ENCODE results near the gene LRRC51.

LRRC51 gene

DNA sequence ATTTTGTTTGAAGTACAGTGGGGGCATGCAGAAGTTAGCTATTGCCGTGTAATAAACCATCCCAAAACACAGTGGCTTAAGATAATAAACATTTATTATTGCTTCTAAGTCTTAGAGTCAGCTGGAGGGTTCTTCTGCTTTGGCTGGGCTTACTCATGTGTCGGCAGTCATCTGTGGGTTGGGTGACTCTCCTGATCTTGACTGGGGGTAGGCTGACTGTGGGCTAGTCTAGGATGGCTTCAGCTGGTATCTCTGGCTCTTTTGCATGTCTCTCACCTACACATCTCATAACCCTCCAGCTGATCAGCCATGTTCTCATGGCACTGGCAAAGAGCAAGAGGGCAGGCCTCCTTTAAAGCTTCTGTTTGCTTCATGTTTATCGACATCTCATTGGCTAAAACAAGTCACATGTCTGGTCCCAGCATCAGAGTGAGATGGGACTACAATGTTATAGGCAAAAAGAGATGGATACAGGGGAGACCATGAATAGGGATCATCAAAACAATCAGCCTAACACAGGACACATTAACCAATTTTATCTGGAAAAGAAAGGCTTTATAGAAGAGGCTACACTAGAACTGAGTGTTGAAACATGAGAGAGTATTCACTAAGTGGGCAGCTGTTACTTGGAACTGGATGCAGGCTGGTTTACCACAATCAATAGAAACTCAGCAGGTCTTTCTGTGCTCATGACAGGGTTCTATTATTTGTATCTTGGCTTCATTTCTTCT, 5.1 kb downstream of the LRRC51 start:
- Histone ChIP-seq H3K27ac (ENCODE audit: low read depth, low read length) (no peak overlapping the region), H3K9ac (ENCODE audit: low read depth, low read length) (no peak overlapping the region), H3K4me3 (ENCODE audit: low read depth, low read length) (no peak overlapping the region), H3K4me1 (ENCODE audit: control insufficient read depth, insufficient read depth, low read length) (peaks cover 7% of the 10 kb centered on the region; the same call in 1 of the 2 replicates), H3K36me3 (ENCODE audit: control insufficient read depth, insufficient read depth, low read length) (peaks cover 6% of the 10 kb centered on the region; the same call in 1 of the 2 replicates), H3K9me3 (ENCODE audit: control insufficient read depth, insufficient read depth, low read length) (no peaks in the 10 kb centered on the region), H3K27me3 (ENCODE audit: control insufficient read depth, insufficient read depth, low read length) (no peaks in the 10 kb centered on the region)

DNA sequence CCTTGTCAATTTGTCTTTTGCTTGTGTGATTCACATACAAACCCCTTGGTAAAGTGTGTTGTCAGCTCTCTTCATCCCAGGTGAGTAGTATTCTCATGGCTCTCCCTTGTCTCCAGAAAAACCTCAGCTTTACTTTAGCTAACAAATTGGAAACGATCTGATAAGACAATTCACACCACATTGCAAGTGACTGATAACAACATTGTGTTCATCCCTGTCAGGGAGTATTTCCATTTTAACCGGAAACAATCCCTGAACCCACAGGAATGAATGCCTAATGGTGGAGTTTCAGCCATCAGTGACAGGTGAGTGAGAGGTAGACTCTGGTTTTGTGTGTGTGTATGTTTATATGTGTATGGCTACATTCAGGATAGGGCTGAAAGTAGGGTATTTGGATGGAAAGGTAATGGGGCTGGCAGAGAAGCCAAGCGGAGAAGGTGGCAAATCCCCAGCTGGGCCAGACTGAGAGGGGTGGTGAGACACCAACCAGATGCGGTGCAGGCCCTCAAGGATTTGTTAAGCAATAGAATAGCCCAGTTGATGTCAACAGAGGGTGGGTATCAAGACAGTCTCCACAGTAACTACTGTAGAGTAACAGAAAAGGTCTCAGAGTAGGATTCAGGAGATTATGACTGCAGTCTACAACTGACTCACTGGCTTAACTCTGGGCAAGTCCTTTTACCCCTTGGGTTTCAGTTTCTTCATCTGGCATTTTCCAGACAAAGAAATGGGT, 7.6 kb downstream of the LRRC51 start:
- Histone ChIP-seq H3K9ac (ENCODE audit: low read depth, low read length) (no peak overlapping the region), H3K36me3 (ENCODE audit: control insufficient read depth, insufficient read depth, low read length) (peaks cover 9% of the 10 kb centered on the region), H3K27me3 (ENCODE audit: control insufficient read depth, insufficient read depth, low read length) (no peaks in the 10 kb centered on the region), H3K4me3 (ENCODE audit: low read depth, low read length) (no peak overlapping the region), H3K9me3 (ENCODE audit: control insufficient read depth, insufficient read depth, low read length) (no peaks in the 10 kb centered on the region), H3K4me1 (ENCODE audit: control insufficient read depth, insufficient read depth, low read length) (peaks cover 3% of the 10 kb centered on the region; the same call in 1 of the 2 replicates), H3K27ac (ENCODE audit: low read depth, low read length) (no peak overlapping the region)

DNA sequence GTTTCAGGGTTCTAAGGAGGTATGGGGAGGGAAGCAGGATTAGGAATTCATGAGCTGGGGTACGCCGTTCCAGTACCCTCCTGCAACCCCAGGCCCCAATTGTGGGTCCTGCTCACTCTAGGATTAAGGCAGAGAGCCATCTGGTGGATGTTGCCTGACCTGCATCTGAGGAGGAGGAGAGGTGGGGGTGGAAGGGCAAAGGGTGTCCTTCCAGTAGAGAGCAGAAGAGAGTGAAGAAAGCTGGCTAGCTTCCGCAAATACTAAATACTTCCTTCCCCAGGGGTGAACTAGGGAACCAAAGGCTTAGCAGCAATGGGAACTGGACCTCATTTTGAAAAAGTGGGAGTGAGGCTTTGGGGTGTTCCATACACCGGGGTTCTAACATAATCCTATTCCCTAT, 10.6 kb downstream of the LRRC51 start:
- peak overlapping the region; percentile 42 for H3K27ac ChIP-seq (ENCODE audit: low read depth, low read length)
- peaks cover 24% of the 10 kb centered on the region for H3K36me3 ChIP-seq (ENCODE audit: control insufficient read depth, insufficient read depth, low read length)
- peaks cover 3% of the 10 kb centered on the region; the same call in 1 of the 2 replicates for H3K4me1 ChIP-seq (ENCODE audit: control insufficient read depth, insufficient read depth, low read length)
- H3K9me3 ChIP-seq (ENCODE audit: control insufficient read depth, insufficient read depth, low read length): no peaks in the 10 kb centered on the region
- H3K4me3 ChIP-seq (ENCODE audit: low read depth, low read length): no peak overlapping the region
- H3K27me3 ChIP-seq (ENCODE audit: control insufficient read depth, insufficient read depth, low read length): no peaks in the 10 kb centered on the region
- no peak overlapping the region for H3K9ac ChIP-seq (ENCODE audit: low read depth, low read length)

DNA sequence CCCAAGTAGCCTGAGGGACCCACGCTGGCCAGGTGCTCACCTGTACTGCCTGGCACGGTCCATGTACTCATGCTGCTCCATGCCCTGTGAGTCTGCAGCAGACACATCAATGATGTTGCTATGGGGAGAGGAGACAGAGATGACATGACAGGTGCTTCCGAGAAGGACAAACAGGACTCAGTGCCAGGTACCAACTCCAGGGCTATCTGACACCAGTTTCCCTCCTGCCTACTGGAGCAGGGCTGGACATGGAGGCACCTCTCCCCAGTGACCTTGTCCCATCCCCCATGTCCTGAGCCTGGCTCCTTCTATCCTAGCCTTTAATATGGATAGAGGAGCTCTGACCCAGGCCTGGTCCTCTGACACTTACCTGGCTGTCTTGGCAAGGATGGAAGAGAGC, 18.1 kb downstream of the LRRC51 start:
- Histone ChIP-seq H3K9me3 (ENCODE audit: control insufficient read depth, insufficient read depth, low read length) (no peaks in the 10 kb centered on the region), H3K27ac (ENCODE audit: low read depth, low read length) (no peak overlapping the region), H3K36me3 (ENCODE audit: control insufficient read depth, insufficient read depth, low read length) (peaks cover 60% of the 10 kb centered on the region), H3K9ac (ENCODE audit: low read depth, low read length) (no peak overlapping the region), H3K4me3 (ENCODE audit: low read depth, low read length) (no peak overlapping the region), H3K4me1 (ENCODE audit: control insufficient read depth, insufficient read depth, low read length) (peaks cover 9% of the 10 kb centered on the region), H3K27me3 (ENCODE audit: control insufficient read depth, insufficient read depth, low read length) (no peaks in the 10 kb centered on the region)

DNA sequence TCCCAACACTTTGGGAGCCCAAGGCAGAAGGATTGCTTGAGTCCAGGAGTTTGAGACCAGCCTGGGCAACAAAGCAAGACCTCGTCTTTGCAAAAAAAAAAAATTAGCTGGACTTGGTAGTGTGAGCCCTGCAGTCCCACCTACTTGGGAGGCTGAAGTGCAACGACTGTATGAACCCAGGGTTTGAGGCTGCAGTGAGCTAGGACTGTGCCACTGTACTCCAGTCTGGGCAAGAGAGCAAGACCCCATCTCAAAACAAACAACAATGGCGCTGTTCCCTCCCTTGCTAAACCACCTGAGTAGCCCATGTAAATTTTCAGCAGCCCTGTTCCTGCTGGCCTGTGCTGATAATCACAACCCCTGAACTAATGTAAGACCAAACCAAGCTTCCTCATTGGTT, 19.4 kb downstream of the LRRC51 start:
- H3K9ac ChIP-seq (ENCODE audit: low read depth, low read length): no peak overlapping the region
- no peak overlapping the region for H3K4me3 ChIP-seq (ENCODE audit: low read depth, low read length)
- peaks cover 12% of the 10 kb centered on the region for H3K4me1 ChIP-seq (ENCODE audit: control insufficient read depth, insufficient read depth, low read length)
- no peak overlapping the region for H3K27ac ChIP-seq (ENCODE audit: low read depth, low read length)
- H3K27me3 ChIP-seq (ENCODE audit: control insufficient read depth, insufficient read depth, low read length): no peaks in the 10 kb centered on the region
- peaks cover 50% of the 10 kb centered on the region for H3K36me3 ChIP-seq (ENCODE audit: control insufficient read depth, insufficient read depth, low read length)
- no peaks in the 10 kb centered on the region for H3K9me3 ChIP-seq (ENCODE audit: control insufficient read depth, insufficient read depth, low read length)

DNA sequence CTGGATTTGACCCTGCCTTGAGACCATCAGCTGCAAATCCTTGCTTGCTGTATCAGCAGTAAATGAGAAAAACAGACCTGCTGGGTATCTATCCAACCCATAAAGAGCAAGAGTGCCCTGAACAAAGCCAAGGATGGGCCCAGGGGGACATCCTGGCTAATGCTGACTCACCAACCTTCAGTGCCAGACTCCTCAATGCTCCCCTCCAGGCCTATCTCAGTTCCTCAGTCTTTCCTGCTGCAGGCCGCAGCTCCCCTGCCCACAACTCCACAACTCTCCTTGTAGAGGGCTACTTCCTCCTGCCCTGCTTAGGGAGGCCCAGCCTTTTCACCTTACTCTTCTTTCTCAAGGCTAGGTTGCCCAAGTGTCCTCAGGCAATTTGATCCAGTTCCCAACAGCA, 19.8 kb downstream of the LRRC51 start:
- no peaks in the 10 kb centered on the region for H3K9me3 ChIP-seq (ENCODE audit: control insufficient read depth, insufficient read depth, low read length)
- H3K4me3 ChIP-seq (ENCODE audit: low read depth, low read length): no peak overlapping the region
- no peaks in the 10 kb centered on the region for H3K27me3 ChIP-seq (ENCODE audit: control insufficient read depth, insufficient read depth, low read length)
- H3K36me3 ChIP-seq (ENCODE audit: control insufficient read depth, insufficient read depth, low read length): peaks cover 50% of the 10 kb centered on the region
- peaks cover 12% of the 10 kb centered on the region for H3K4me1 ChIP-seq (ENCODE audit: control insufficient read depth, insufficient read depth, low read length)
- no peak overlapping the region for H3K9ac ChIP-seq (ENCODE audit: low read depth, low read length)
- no peak overlapping the region for H3K27ac ChIP-seq (ENCODE audit: low read depth, low read length)

DNA sequence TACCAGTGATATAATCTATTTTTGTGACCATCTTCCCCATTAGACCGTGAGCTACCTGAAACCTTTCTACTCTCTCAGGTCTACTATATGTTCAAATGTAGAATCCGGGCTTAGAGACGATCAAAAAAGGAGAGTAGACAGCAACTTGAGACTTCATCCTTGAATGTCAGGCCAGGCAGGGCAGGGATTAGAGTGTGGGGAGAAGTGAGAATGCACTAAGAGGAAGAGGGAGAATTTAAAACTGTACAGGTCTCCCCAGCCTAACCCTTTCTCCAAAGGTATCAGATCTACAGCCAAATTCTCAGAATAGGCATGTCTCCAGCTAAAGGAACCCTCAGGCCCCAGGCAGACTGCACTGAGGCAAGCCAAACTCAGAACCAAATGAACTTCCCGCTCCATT, 21.5 kb downstream of the LRRC51 start:
- no peak overlapping the region for H3K27ac ChIP-seq (ENCODE audit: low read depth, low read length)
- no peaks in the 10 kb centered on the region for H3K9me3 ChIP-seq (ENCODE audit: control insufficient read depth, insufficient read depth, low read length)
- H3K27me3 ChIP-seq (ENCODE audit: control insufficient read depth, insufficient read depth, low read length): no peaks in the 10 kb centered on the region
- H3K4me1 ChIP-seq (ENCODE audit: control insufficient read depth, insufficient read depth, low read length): peaks cover 12% of the 10 kb centered on the region
- H3K36me3 ChIP-seq (ENCODE audit: control insufficient read depth, insufficient read depth, low read length): peaks cover 41% of the 10 kb centered on the region
- H3K4me3 ChIP-seq (ENCODE audit: low read depth, low read length): peak overlapping the region; percentile 99
- H3K9ac ChIP-seq (ENCODE audit: low read depth, low read length): peak overlapping the region; percentile 96

DNA sequence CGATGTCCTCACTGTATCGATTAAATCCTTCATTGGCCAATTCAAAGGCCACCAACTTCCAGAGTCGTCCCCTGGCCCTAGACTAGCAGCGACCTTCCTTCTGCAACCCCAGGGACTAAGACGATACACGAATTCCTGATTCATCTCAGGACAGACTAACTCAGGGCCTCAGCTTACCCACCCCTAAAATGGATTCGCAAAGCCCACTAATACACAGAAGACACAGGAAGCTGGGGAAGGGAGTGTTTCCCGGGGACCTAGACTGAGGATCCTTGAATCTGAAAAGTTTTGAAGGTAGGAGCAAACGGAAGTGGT, 21.9 kb downstream of the LRRC51 start:
- Histone ChIP-seq H3K9me3 (ENCODE audit: control insufficient read depth, insufficient read depth, low read length) (no peaks in the 10 kb centered on the region), H3K4me1 (ENCODE audit: control insufficient read depth, insufficient read depth, low read length) (peaks cover 12% of the 10 kb centered on the region), H3K27ac (ENCODE audit: low read depth, low read length) (peak overlapping the region; percentile 95), H3K4me3 (ENCODE audit: low read depth, low read length) (peak overlapping the region; percentile 99), H3K27me3 (ENCODE audit: control insufficient read depth, insufficient read depth, low read length) (no peaks in the 10 kb centered on the region), H3K9ac (ENCODE audit: low read depth, low read length) (peak overlapping the region; percentile 96), H3K36me3 (ENCODE audit: control insufficient read depth, insufficient read depth, low read length) (peaks cover 37% of the 10 kb centered on the region)

DNA sequence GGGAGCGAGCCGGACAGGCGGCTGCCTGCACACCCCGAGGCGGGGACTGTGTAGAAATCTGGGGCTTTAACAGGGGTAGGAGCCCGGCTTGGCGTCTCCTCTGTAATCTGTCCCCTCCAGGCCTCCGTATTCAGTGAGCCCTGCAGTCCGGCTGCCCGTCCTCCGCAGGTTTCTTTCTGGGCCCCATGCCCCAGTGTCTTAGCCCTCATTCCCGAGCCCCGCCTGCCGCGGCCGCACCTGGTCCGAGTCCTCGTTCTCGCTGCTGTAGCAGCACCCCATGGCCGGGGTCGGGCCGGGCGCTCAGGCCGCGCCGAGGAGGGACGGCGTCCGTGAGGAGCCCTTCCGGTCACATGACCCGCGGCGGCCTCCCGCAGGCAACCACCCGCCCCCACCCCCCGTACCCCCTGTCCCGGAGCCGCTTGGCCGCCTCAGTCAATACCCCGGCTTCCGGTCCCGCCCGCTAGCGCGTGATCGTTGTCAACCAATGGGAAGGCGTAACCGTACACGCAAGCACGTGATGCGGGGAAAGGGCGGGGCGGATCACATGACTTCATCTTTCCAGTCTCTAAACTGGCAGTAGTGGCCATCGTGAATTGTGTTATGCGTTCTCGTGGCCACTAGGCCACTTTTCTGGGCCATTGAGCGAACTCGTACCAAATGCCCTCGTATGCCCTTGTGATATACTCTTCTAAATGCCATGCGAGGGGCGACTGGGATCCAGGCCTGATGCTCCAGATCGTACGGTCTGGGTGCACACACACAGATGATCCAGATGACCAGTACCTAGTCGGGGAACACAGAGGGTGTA, 22.5 kb downstream of the LRRC51 start, which contains the start of gene LAMTOR1:
Gene LAMTOR1, minus strand, starts transcription at position 352 of the 808 bp plus-strand sequence. Its CDS starts 73 bp downstream, at position 279.
- Histone ChIP-seq H3K4me3 (ENCODE audit: low read depth, low read length) (peak within 1 kb of the TSS; percentile 99), H3K36me3 (ENCODE audit: control insufficient read depth, insufficient read depth, low read length) (peaks cover 31% of the 10 kb centered on the region), H3K9me3 (ENCODE audit: control insufficient read depth, insufficient read depth, low read length) (no peaks in the 10 kb centered on the region), H3K9ac (ENCODE audit: low read depth, low read length) (peak within 1 kb of the TSS; percentile 96), H3K27ac (ENCODE audit: low read depth, low read length) (peak within 1 kb of the TSS; percentile 95), H3K4me1 (ENCODE audit: control insufficient read depth, insufficient read depth, low read length) (peaks cover 12% of the 10 kb centered on the region), H3K27me3 (ENCODE audit: control insufficient read depth, insufficient read depth, low read length) (no peaks in the 10 kb centered on the region)

DNA sequence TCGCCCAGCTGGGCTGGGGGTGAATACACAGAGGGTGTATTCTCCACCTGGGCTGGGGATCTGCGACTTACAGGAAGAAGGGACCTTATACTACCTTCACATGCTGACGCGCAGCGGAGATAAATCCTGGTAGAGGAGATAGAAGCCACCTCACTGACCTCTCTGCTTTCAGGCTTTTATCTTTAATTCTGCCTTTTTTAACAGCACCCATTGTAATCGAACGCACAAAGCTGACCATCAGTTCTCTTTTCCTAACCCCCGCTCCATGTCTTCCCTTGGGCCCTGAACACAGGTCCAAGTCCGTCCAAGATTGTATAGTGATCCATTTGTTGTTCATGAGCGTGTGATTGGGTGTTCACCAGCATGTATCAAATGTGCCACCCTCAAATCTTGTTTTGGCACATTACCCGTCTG, 23.1 kb downstream of the LRRC51 start:
- Histone ChIP-seq H3K36me3 (ENCODE audit: control insufficient read depth, insufficient read depth, low read length) (peaks cover 25% of the 10 kb centered on the region), H3K27ac (ENCODE audit: low read depth, low read length) (peak overlapping the region; percentile 85), H3K9me3 (ENCODE audit: control insufficient read depth, insufficient read depth, low read length) (no peaks in the 10 kb centered on the region), H3K4me3 (ENCODE audit: low read depth, low read length) (peak overlapping the region; percentile 59), H3K4me1 (ENCODE audit: control insufficient read depth, insufficient read depth, low read length) (peaks cover 12% of the 10 kb centered on the region), H3K9ac (ENCODE audit: low read depth, low read length) (peak overlapping the region; percentile 68), H3K27me3 (ENCODE audit: control insufficient read depth, insufficient read depth, low read length) (no peaks in the 10 kb centered on the region)

Measured in HUES48 (cell line).